ENCODE results near the gene C20orf144.

- TF ChIP-seq EP300 (IDR thresholded peaks at IDR 0.05; ENCODE audit: borderline replicate concordance) (no peak), EGR1 (IDR thresholded peaks at IDR 0.05) (no peak), MAX (IDR thresholded peaks at IDR 0.05) (no peak), YY1 (IDR thresholded peaks at IDR 0.05; ENCODE audit: low read depth) (no peak), FOXM1 (IDR thresholded peaks at IDR 0.05; ENCODE audit: borderline replicate concordance, low read depth) (no peak), RAD21 (IDR thresholded peaks at IDR 0.05; ENCODE audit: low read depth) (no peak), REST (IDR thresholded peaks at IDR 0.05; ENCODE audit: low read depth) (no peak), NFIC (IDR thresholded peaks at IDR 0.05) (no peak), CEBPB (IDR thresholded peaks at IDR 0.05) (no peak), TCF12 (IDR thresholded peaks at IDR 0.05; ENCODE audit: low read depth) (no peak), TAF1 (IDR thresholded peaks at IDR 0.05; ENCODE audit: low read depth) (no peak)
These were observed 34.4 kb upstream of the C20orf144 start for GRCh38 chr20:33627577-33628216.

Measured in Ishikawa (cell line).